Duodenal mucosa (tissue), 2 donors: ENCODE measurements around the gene GDI1.
A peak's percentile ranks its signal among the peaks of the same experiment; 100 is the strongest.

Source experiments
- H3K27ac ChIP-seq: one replicate; pipeline ENCODE4 v1.7.0; 2013; ENCODE audit warnings: low read depth, low read length
- H3K27me3 ChIP-seq, 2 donors: one replicate each; pipeline ENCODE4 v1.7.0; 2013; ENCODE audit warnings: low read length in 2 of 2, control low read depth in 1 of 2; ENCODE audit not compliant: insufficient read depth in 2 of 2, control insufficient read depth in 1 of 2
- H3K36me3 ChIP-seq, 2 donors: one replicate each; pipeline ENCODE4 v1.7.0; 2013; ENCODE audit warnings: low read length in 2 of 2, control low read depth in 1 of 2; ENCODE audit not compliant: insufficient read depth in 2 of 2, control insufficient read depth in 1 of 2
- H3K4me1 ChIP-seq, 2 donors: one replicate each; pipeline ENCODE4 v1.7.0; 2013; ENCODE audit warnings: low read length in 2 of 2, control low read depth in 1 of 2; ENCODE audit not compliant: insufficient read depth in 2 of 2, control insufficient read depth in 1 of 2
- H3K4me3 ChIP-seq, 2 donors: one replicate each; pipeline ENCODE4 v1.7.0; 2013; ENCODE audit warnings: low read length in 2 of 2, low read depth in 1 of 2
- H3K9ac ChIP-seq, 2 donors: one replicate each; pipeline ENCODE4 v1.7.0; 2013; ENCODE audit warnings: low read length in 2 of 2, low read depth in 1 of 2
- H3K9me3 ChIP-seq, 2 donors: one replicate each; pipeline ENCODE4 v1.7.0; 2013; ENCODE audit warnings: low read length in 2 of 2, control low read depth in 1 of 2; ENCODE audit not compliant: control insufficient read depth in 1 of 2

The GDI1 gene

DNA sequence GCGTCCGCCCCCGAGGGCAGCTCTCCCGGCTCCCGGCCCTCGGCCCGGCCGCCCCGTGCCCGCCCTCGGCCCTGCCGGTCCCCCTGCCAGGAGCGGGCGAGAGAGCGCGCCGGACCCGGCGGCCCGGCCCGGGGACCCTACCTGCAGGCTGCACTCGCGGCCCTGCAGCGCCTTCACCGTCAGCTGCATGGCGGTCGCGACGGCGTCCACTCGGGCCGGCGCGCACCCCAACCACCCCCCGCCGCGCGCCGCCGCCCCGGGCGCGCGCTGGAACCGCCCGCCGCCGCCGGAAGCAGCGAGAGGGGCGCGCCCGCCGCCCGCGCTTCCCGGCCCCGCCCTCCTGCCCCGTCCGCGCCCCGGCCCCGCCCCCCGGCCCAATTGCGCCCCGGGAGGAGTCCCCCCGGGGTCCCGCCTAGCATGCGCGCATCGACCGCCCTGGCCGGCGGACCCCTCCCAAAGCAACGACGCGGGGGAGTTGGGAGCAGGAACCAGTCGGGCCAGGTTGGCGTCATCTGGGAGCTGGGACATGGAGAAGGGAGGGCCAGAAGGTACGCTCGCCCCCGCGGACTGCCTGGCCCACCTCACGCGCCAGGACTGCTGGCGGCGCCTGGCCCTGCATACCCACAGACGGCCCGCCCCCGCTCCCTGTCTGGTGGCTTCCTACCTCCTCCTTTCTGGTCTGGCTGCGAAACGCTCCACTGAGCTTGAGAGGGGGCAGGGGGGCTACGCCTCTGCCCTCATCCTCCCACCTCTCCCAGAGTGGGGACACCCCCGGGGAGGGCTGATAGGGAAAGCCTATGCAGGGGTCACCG is 49.6 kb downstream of the GDI1 start, which contains the start of gene UBL4A:
Gene UBL4A, minus strand, starts transcription at position 220 of the 812 bp plus-strand sequence. Its CDS starts 31 bp downstream, at position 189.
- H3K4me1 ChIP-seq = peaks cover 18 to 26% of the 10 kb centered on the region in 2 donors
- peak within 1 kb of the TSS; percentile 52 to 63 for H3K4me3 ChIP-seq
- no peaks in the 10 kb centered on the region for H3K9me3 ChIP-seq
- H3K36me3 ChIP-seq = peaks cover 0 to 5% of the 10 kb centered on the region in 2 donors
- peak within 1 kb of the TSS; percentile 48 to 70 for H3K9ac ChIP-seq
- no peaks in the 10 kb centered on the region for H3K27me3 ChIP-seq
- peak within 1 kb of the TSS; percentile 73 for H3K27ac ChIP-seq

DNA sequence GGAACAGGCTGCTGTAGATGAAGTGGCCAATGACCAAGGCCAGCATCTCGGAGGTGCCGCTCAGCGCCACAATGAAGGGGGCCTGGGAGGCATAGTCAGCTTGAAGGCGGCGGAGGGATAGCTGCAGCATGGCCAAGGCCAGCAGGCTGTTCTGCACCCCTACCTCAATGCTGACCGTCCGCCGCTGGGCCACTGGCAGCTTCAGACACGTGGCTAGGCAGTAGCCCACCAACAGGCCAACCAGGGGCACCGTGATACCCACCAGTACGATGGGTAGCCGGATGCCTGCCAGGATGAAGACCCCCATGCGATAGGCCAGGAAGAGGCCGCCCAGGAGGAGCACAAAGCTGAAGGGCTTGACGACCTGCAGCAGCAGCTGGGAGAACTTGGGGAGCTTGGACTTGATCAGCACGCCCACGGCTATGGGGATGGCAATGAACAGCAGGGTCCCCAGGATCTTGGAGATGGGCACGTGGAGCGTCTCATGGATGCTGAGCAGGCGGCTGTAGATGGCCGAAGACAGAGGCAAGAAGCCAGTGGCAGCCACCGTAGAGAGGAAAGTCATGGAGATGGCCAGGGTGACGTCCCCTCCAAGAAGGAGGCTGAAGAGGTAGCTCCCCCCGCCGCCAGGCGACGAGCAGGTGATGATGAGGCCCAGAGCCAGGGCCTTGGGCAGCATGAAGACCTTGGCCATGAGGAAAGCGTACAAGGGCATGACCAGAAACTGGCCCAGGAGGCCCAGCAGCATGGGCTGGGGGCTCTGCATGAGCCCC is 50.8 kb downstream of the GDI1 start:
- Histone ChIP-seq H3K4me1 (peaks cover 18 to 26% of the 10 kb centered on the region in 2 donors), H3K27me3 (no peaks in the 10 kb centered on the region), H3K27ac (no peak overlapping the region), H3K4me3 (no peak overlapping the region), H3K9me3 (no peaks in the 10 kb centered on the region), H3K36me3 (peaks cover 0 to 5% of the 10 kb centered on the region in 2 donors), H3K9ac (no peak overlapping the region)

DNA sequence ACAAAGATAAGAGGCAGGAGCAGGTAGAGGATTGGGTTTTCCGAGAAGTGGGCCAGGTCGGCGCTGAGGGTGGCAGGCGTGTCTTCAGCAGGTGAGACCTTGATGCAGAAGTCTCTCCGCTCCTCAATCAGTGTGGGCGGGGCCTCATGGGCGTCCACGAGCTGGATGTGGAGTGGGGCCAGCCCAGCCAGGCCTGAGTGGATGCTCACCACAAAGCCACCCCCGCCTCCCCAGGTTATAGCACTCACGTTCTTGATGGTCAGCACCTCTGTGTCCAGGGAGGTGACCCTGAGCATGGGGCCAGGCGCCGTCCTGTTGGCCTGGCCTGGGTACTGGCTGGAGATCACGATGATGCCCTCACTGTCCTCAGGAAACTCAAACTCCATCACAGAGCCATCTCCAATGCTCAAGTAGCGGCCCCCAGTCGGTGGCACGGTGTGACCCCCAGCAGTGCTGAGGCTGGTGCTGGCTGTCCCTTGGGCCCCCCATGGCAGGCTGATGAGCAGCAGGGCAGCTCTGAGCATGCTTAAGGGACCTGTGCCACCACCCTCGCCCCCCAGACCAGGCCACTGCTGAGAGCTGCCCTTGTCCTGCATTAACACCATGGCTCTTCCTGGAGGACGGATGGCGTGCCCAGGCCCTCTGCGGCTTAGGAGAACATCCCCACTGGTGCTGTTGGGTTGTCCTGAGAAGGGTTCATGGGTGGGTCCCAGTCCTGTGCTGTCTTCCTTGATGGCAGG is 51.6 kb downstream of the GDI1 start:
- no peaks in the 10 kb centered on the region for H3K27me3 ChIP-seq
- no peak overlapping the region for H3K9ac ChIP-seq
- no peak overlapping the region for H3K27ac ChIP-seq
- no peaks in the 10 kb centered on the region for H3K9me3 ChIP-seq
- H3K4me3 ChIP-seq = no peak overlapping the region
- peaks cover 0 to 5% of the 10 kb centered on the region in 2 donors for H3K36me3 ChIP-seq
- H3K4me1 ChIP-seq = peaks cover 18 to 26% of the 10 kb centered on the region in 2 donors

DNA sequence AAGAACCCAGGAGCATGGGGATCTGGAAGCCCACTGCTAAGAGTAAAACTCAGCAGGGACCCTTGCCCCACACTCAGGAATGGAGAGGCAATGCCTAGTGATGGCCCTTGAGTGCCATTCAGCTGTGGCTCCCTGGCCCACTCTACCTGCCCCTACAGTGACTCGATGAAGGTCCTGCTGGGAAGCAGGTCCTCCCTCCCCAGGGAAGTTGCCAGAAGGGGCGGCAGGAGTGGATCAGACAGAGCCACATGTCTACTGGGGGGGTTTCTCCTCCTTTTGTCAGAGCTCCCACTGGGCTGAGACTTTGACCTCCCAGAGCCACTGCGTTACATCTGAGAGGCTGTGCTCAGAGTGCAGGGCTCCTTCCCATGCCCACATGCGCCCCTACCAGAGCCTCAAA is 52.2 kb downstream of the GDI1 start:
- peaks cover 0 to 5% of the 10 kb centered on the region in 2 donors for H3K36me3 ChIP-seq
- H3K9me3 ChIP-seq = no peaks in the 10 kb centered on the region
- H3K4me3 ChIP-seq = peak overlapping the region; percentile 73 to 75
- H3K4me1 ChIP-seq = peaks cover 18 to 26% of the 10 kb centered on the region in 2 donors
- H3K9ac ChIP-seq = peak overlapping the region; percentile 76 to 84
- H3K27me3 ChIP-seq = no peaks in the 10 kb centered on the region
- no peak overlapping the region for H3K27ac ChIP-seq

DNA sequence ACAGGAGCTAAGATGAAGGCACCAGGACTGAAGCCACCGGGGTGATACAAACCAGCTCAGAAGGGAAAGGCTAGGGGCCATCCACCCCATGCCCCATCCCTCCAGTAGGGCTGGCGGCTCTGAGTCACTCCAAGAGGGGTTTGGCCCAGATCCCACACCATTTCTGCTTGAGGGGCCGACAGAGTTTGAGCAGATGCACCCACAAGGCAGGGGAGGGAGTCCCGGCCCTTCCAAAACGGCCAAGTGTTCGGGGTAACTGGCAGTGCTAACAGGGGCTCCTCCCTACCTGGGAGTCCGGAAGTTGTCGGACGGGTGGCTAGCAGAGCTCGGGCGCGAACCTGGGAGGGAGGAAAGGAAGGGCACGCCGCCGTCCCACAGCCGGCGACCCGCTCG is 53.1 kb downstream of the GDI1 start:
- H3K4me1 ChIP-seq = peaks cover 15 to 21% of the 10 kb centered on the region in 2 donors
- H3K9ac ChIP-seq = peak overlapping the region; percentile 76 to 84
- no peaks in the 10 kb centered on the region for H3K9me3 ChIP-seq
- H3K27me3 ChIP-seq = no peaks in the 10 kb centered on the region
- peak overlapping the region; percentile 81 for H3K27ac ChIP-seq
- H3K36me3 ChIP-seq = no peaks in the 10 kb centered on the region
- H3K4me3 ChIP-seq = peak overlapping the region; percentile 73 to 75

DNA sequence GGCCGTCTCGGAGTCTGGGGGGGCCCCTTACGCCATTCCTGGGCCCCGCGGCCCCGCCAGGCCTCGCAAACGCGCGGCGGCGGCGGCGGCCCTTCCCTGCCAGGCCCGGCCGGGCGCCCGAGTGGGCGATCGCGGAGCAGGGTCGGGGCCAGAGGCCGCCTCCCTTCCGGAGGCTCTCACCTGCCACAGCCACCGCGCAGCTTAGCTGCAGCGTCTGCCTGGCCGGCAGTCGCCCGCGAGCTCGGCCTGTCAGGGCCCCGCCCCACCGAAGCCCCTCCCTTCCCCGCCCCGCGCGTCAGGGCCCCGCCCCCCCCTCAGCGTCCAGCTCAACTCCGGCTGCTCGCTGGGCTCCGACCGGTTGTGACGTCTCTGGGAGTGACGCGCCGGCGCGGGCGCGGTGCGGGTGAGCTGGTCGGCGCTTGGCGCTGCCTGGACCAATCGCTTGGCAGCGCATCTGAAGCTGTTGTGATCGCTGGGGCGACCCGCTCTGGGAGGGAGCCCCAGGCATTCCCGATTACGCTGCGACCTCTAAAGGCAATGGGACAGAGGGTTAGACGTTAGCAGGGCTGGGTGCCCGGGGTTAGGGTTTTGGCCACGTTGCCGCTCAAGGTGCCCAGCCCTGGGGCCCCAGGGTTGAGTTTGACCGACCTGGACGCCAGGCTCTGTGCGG is 53.6 kb downstream of the GDI1 start, which contains the start of gene SLC10A3:
Gene SLC10A3, minus strand, starts transcription at position 216 of the 670 bp plus-strand sequence. CDS start 1,689 bp downstream, outside the sequence.
- H3K9me3 ChIP-seq = no peaks in the 10 kb centered on the region
- no peaks in the 10 kb centered on the region for H3K27me3 ChIP-seq
- H3K4me3 ChIP-seq = peak within 1 kb of the TSS; percentile 73 to 75
- peaks cover 10 to 15% of the 10 kb centered on the region in 2 donors for H3K4me1 ChIP-seq
- H3K36me3 ChIP-seq = no peaks in the 10 kb centered on the region
- peak within 1 kb of the TSS; percentile 89 for H3K27ac ChIP-seq
- H3K9ac ChIP-seq = peak within 1 kb of the TSS; percentile 84 to 90
